HCT116 (cell line): ENCODE measurements around the gene WDR93. TPM values are rescaled to one million over a fixed set of nuclear protein-coding genes. Genes with fewer than 3 reads are reported as not detected.

Experiments used
- ATAC-seq: fragments of 200-7000 bp; cut with Tn5 transposase; 2 replicates; pipeline ENCODE4 v1.9.1; 2020; ENCODE audit warnings: mild to moderate bottlenecking, moderate library complexity
- BruUV-seq: library from RNA; stranded (reverse); fragments of 400-500 nt; replicated peaks from 2 replicates; lab custom pipeline; 2021; lab: Mats Ljungman, UMichigan
- CTCF ChIA-PET: fragments of 300-600 bp; sonication (Branson Sonifier 250); formaldehyde crosslinking; loops from one replicate; lab custom pipeline; 2021; ENCODE audit warnings: antibody characterized with exemption; lab: Charles Lee
- POLR2A ChIA-PET: fragments of 300-600, 350-600 bp; sonication (Branson Sonifier 250); formaldehyde crosslinking; loops from one replicate; lab custom pipeline; 2021; ENCODE audit warnings: antibody characterized with exemption; lab: Charles Lee
- RAD21 ChIA-PET, 2 experiments: fragments of 300-600 bp; sonication (Branson Sonifier 250); formaldehyde crosslinking; loops; one replicate each; lab custom pipeline; 2023; ENCODE audit warnings: low total read pairs in 2 of 2; ENCODE audit not compliant: uncharacterized antibody in 2 of 2, unreplicated experiment in 2 of 2, low non-redundant PET in 1 of 2; lab: Charles Lee
- DNase-seq: peaks from one replicate; pipeline ENCODE4 v3.0.0-alpha.2; 2010; ENCODE audit warnings: low read depth, low spot score
- H2AFZ ChIP-seq: fragments of 200-600 bp; shearing (Covaris generic), sonication (generic); 2 replicates; pipeline ENCODE4 v1.6.1; 2017; ENCODE audit warnings: low read depth, mixed run types, mixed read lengths, antibody characterized with exemption, low read length; ENCODE audit not compliant: poor library complexity, severe bottlenecking
- H3K27ac ChIP-seq: 2 replicates; pipeline ENCODE4 v1.5.1; 2012; ENCODE audit warnings: low read depth, low read length
- H3K27me3 ChIP-seq: fragments of 200-600 bp; sonication (generic); 2 replicates; pipeline ENCODE4 v1.6.1; 2016; ENCODE audit warnings: mixed run types, low read length, mixed read lengths; ENCODE audit not compliant: insufficient read depth
- H3K36me3 ChIP-seq, 2 experiments: fragments of 200-500 bp in 1 of 2; fragments of 200-600 bp in 1 of 2; sonication (Bioruptor generic) in 1 of 2; sonication (generic) in 1 of 2; 2 replicates each; pipeline versions ENCODE4 v1.5.1 to v1.6.1; 2014 to 2016; ENCODE audit warnings: low read length in 2 of 2, inconsistent platforms in 1 of 2, mixed read lengths in 1 of 2, mixed run types in 1 of 2; ENCODE audit not compliant: insufficient read depth in 2 of 2, control insufficient read depth in 1 of 2
- H3K4me1 ChIP-seq, 2 experiments: fragments of 200-600 bp in 1 of 2; sonication (generic) in 1 of 2; 2 replicates each; pipeline versions ENCODE4 v1.5.1 to v1.6.1; 2012 to 2017; ENCODE audit warnings: low read length in 2 of 2, inconsistent platforms in 1 of 2, mild to moderate bottlenecking in 1 of 2, mixed read lengths in 1 of 2, mixed run types in 1 of 2, moderate library complexity in 1 of 2; ENCODE audit not compliant: insufficient read depth in 2 of 2, control insufficient read depth in 1 of 2
- H3K4me2 ChIP-seq: fragments of 200-600 bp; sonication (generic); 2 replicates; pipeline ENCODE4 v1.6.1; 2017; ENCODE audit warnings: mixed run types, low read length, mixed read lengths
- H3K4me3 ChIP-seq, 2 experiments: fragments of 200-600 bp in 1 of 2; sonication (generic) in 1 of 2; replicated peaks in 1 of 2; 2 replicates each; pipeline ENCODE4 v1.5.1; 2011 to 2016; ENCODE audit warnings: low read length in 2 of 2, control low read depth in 1 of 2, low read depth in 1 of 2, mild to moderate bottlenecking in 1 of 2, mixed read lengths in 1 of 2, mixed run types in 1 of 2
- H3K79me2 ChIP-seq: fragments of 200-600 bp; sonication (generic); 2 replicates; pipeline ENCODE4 v1.6.1; 2017; ENCODE audit warnings: mild to moderate bottlenecking, mixed run types, low read length, moderate library complexity, mixed read lengths; ENCODE audit not compliant: insufficient read depth
- H3K9ac ChIP-seq: fragments of 200-600 bp; sonication (generic); 2 replicates; pipeline ENCODE4 v1.6.1; 2016; ENCODE audit warnings: low read length, mixed read lengths
- H3K9me2 ChIP-seq: fragments of 200-600 bp; sonication (generic), shearing (Covaris generic); 2 replicates; pipeline ENCODE4 v1.6.1; 2017; ENCODE audit warnings: mixed run types, mild to moderate bottlenecking, moderate library complexity; ENCODE audit not compliant: insufficient read depth
- H3K9me3 ChIP-seq, 2 experiments: fragments of 200-500 bp in 1 of 2; fragments of 200-600 bp in 1 of 2; sonication (Bioruptor generic) in 1 of 2; sonication (generic) in 1 of 2; 2 replicates each; pipeline ENCODE4 v1.6.1; 2014 to 2017; ENCODE audit warnings: low read length in 2 of 2, mixed read lengths in 2 of 2, inconsistent platforms in 1 of 2, low read depth in 1 of 2, mild to moderate bottlenecking in 1 of 2, mixed run types in 1 of 2, moderate library complexity in 1 of 2; ENCODE audit not compliant: control insufficient read depth in 1 of 2, insufficient read depth in 1 of 2
- H4K20me1 ChIP-seq: fragments of 200-600 bp; sonication (generic), shearing (Covaris generic); 2 replicates; pipeline ENCODE4 v1.6.1; 2017; ENCODE audit warnings: mixed run types, mild to moderate bottlenecking, moderate library complexity; ENCODE audit not compliant: insufficient read depth
- CBX3 ChIP-seq: IDR thresholded peaks from 2 replicates; pipeline ENCODE4 v1.6.1; 2012; ENCODE audit warnings: low read depth
- ELF1 ChIP-seq: IDR thresholded peaks from 2 replicates; pipeline ENCODE4 v1.6.1; 2012; ENCODE audit warnings: low read depth, borderline replicate concordance
- EZH2phosphoT487 ChIP-seq: fragments of 200-600 bp; IDR thresholded peaks from 2 replicates; pipeline ENCODE4 v1.6.1; 2018; ENCODE audit warnings: antibody characterized with exemption, borderline replicate concordance
- POLR2AphosphoS5 ChIP-seq: IDR thresholded peaks from 2 replicates; pipeline ENCODE4 v1.6.1; 2011; ENCODE audit warnings: mild to moderate bottlenecking, low read depth, low read length, moderate library complexity
- SRF ChIP-seq: IDR thresholded peaks from 2 replicates; pipeline ENCODE4 v1.6.1; 2012; ENCODE audit warnings: low read depth
- YY1 ChIP-seq: IDR thresholded peaks from 2 replicates; pipeline ENCODE4 v1.6.1; 2011; ENCODE audit warnings: low read length, low read depth, moderate library complexity, mild to moderate bottlenecking; ENCODE audit not compliant: insufficient replicate concordance; ENCODE audit errors: extremely low read depth
- ZBTB33 ChIP-seq: IDR thresholded peaks from 2 replicates; pipeline ENCODE4 v1.6.1; 2011; ENCODE audit warnings: mild to moderate bottlenecking, low read length, moderate library complexity; ENCODE audit not compliant: insufficient replicate concordance; ENCODE audit errors: extremely low read depth
- intact Hi-C: fragments of 100-400 bp; cut with micrococcal nuclease; formaldehyde crosslinking; loops from 2 replicates; pipeline ENCODE4 v1.10.0; 2022
- total RNA-seq: library from RNA; stranded (reverse); gene quantifications from one replicate; pipeline ENCODE4 v1.2.1, GENCODE V29; 2021; ENCODE audit not compliant: unreplicated experiment
- TF ChIP-seq, protein P1 (sequence below): IDR thresholded peaks from 2 replicates; pipeline ENCODE4 v1.6.1; 2012
- TF ChIP-seq, protein P2 (sequence below): IDR thresholded peaks from 2 replicates; pipeline ENCODE4 v1.6.1; 2012; ENCODE audit warnings: low read depth

WDR93 gene
- total RNA-seq, 1 experiment from 2014 or later = 0.42 TPM

DNA sequence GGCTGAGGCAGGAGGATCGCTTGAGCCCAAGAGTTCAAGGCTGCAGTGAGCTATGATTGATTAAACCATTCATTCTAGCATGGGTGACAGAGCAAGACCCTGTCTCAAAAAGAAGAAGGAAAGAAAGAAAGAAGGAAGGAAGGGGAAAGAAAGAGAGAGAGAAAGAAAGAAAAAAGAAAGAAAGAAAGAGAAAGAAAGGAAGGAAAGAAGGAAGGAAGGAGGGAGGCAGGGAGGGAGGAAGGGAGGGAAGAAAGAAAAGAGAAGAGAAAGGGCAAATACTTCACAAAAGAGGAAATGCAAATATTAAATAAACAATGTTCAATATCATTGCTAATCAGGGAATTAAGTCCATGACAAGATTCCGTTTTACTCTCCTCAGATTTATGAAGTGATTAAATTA lies 31.3 kb upstream of the WDR93 start:
- CTCF ChIA-PET = interaction anchor here (2.6 kb wide), 1 partner anchor 14 kb away, joined by 7 read pairs; no protein-coding TSS in a partner anchor

More for the DNA sequence above, 31.3 kb upstream of the WDR93 start:
- H3K9me2 ChIP-seq = no peaks in the 10 kb centered on the region
- H3K4me2 ChIP-seq = no peak overlapping the region
- H3K4me3 ChIP-seq = no peak overlapping the region
- ATAC-seq = no peak
- intact Hi-C loops = no loop called here
- TF ChIP-seq ELF1 (no peak), ZBTB33 (no peak), SRF (no peak), POLR2AphosphoS5 (no peak), YY1 (no peak), EZH2phosphoT487 (no peak), CBX3 (no peak)
- TF ChIP-seq, protein P1, sequence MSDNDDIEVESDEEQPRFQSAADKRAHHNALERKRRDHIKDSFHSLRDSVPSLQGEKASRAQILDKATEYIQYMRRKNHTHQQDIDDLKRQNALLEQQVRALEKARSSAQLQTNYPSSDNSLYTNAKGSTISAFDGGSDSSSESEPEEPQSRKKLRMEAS = no peak
- TF ChIP-seq, protein P2, sequence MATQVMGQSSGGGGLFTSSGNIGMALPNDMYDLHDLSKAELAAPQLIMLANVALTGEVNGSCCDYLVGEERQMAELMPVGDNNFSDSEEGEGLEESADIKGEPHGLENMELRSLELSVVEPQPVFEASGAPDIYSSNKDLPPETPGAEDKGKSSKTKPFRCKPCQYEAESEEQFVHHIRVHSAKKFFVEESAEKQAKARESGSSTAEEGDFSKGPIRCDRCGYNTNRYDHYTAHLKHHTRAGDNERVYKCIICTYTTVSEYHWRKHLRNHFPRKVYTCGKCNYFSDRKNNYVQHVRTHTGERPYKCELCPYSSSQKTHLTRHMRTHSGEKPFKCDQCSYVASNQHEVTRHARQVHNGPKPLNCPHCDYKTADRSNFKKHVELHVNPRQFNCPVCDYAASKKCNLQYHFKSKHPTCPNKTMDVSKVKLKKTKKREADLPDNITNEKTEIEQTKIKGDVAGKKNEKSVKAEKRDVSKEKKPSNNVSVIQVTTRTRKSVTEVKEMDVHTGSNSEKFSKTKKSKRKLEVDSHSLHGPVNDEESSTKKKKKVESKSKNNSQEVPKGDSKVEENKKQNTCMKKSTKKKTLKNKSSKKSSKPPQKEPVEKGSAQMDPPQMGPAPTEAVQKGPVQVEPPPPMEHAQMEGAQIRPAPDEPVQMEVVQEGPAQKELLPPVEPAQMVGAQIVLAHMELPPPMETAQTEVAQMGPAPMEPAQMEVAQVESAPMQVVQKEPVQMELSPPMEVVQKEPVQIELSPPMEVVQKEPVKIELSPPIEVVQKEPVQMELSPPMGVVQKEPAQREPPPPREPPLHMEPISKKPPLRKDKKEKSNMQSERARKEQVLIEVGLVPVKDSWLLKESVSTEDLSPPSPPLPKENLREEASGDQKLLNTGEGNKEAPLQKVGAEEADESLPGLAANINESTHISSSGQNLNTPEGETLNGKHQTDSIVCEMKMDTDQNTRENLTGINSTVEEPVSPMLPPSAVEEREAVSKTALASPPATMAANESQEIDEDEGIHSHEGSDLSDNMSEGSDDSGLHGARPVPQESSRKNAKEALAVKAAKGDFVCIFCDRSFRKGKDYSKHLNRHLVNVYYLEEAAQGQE = no peak
- ChIA-PET RAD21 (no interaction called here), POLR2A (interaction anchor here (0.6 kb wide), 1 partner anchor 16 kb away, joined by 3 read pairs; no protein-coding TSS in a partner anchor)
- H3K4me1 ChIP-seq = peaks cover 0 to 5% of the 10 kb centered on the region in 2 experiments; a peak in 1 of 4 replicates
- DNase-seq = no peak
- no peaks in the 10 kb centered on the region for H3K9me3 ChIP-seq
- no peak overlapping the region for H3K9ac ChIP-seq
- H3K36me3 ChIP-seq = no peaks in the 10 kb centered on the region
- BruUV-seq = no TSS peak
- H3K27ac ChIP-seq = no peak overlapping the region
- H3K27me3 ChIP-seq = no peaks in the 10 kb centered on the region
- no peaks in the 10 kb centered on the region for H3K79me2 ChIP-seq
- H2AFZ ChIP-seq = no peak overlapping the region
- H4K20me1 ChIP-seq = no peaks in the 10 kb centered on the region
